ENCODE results near the gene CSNK1D. TPM values are rescaled to one million over a fixed set of nuclear protein-coding genes. Genes with fewer than 3 reads are reported as not detected.

CSNK1D gene
- total RNA-seq, 1 donor from 2014 or later, result 150 TPM

DNA sequence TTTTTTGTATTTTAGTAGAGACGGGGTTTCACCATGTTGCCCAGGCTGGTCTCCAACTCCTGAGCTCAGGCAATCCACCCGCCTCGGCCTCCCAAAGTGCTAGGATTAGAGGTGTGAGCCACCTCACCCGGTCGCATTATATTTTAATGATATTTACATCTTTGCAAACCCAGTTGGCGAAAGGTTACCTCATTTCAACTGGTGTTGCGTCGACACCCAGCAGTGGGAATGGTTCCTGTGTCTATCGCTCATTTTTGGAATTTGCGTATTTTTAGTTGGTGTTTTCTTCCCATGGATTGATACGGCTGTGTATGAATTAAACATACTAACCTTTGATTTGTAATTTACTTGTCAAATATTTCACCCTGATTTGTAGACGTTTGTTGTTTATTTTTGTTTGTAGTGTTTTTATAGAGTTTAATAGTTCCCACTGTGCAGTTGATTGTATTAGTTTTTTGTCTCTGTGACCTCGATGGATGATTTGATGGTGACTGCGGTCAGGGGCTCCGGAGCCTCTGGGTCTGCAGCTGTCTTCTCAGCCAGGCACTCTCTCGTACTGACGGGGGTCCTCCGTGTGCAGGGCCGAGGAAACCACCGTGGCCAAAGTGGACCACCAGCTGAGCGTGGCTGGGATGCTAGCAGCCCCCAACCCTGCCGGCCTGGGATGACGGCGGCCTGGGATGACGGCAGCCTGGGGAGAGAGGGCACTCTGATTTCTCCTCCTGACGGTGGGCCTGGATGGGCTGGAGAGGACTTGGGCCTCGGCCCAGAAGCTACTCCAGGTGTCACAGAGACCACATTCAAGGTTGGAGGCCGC is 39.9 kb upstream of the CSNK1D start:
- Histone ChIP-seq H3K36me3 (no peaks in the 10 kb centered on the region), H3K27ac (no peak overlapping the region), H3K27me3 (peaks cover 36% of the 10 kb centered on the region), H3K4me3 (no peak overlapping the region), H3K4me1 (peaks cover 10% of the 10 kb centered on the region), H3K9me3 (no peaks in the 10 kb centered on the region)
- intact Hi-C loops (cut with DNase I), result no loop called here
- DNase-seq (no peak), ATAC-seq (no peak)
- no peak for TF ChIP-seq CTCF (IDR thresholded peaks at IDR 0.05)

DNA sequence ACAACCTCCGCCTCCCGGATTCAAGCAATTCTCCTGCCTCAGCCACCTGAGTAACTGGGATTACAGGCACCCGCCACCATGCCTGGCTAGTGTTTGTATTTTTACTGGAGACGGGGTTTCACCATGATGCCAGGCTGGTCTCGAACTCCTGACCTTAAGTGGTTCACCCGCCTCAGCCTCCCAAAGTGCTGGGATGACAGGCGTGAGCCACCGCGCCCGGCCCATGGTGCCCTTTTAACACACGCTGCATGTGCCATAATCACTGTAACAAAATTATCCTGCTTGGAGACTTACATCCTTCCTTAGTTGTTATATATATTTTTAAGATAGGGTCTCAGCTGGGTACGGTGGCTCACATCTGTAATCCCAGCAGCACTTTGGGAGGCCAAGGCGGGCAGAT is 38.5 kb upstream of the CSNK1D start:
- no peaks in the 10 kb centered on the region for H3K9me3 ChIP-seq
- no peak for TF ChIP-seq CTCF (IDR thresholded peaks at IDR 0.05)
- ATAC-seq (no peak), DNase-seq (no peak)
- no peak overlapping the region for H3K27ac ChIP-seq
- H3K36me3 ChIP-seq, result no peaks in the 10 kb centered on the region
- no peak overlapping the region for H3K4me3 ChIP-seq
- peaks cover 10% of the 10 kb centered on the region for H3K4me1 ChIP-seq
- intact Hi-C loops (cut with DNase I), result no loop called here
- peaks cover 36% of the 10 kb centered on the region for H3K27me3 ChIP-seq

DNA sequence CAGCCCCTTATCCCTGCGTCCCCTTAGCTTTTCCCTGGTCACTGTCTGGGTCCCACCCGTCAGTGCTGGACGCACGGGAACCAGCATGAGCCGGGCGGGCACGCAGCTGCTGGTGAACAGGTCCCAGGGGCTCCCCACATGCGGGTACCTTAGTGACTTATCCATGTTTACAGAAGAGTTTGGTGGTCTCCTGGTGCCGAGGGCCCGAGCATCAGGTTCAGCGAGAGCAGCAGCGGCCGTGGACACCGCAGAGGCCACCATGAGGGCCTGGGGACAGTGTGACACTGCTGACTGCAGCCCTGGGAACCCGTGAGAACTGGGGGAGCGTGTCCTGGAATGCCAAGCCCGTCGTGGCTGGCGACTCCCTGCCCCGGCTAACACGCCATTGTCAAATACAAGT is 37.4 kb upstream of the CSNK1D start:
- Histone ChIP-seq H3K4me3 (no peak overlapping the region), H3K4me1 (peaks cover 6% of the 10 kb centered on the region), H3K36me3 (no peaks in the 10 kb centered on the region), H3K9me3 (no peaks in the 10 kb centered on the region), H3K27ac (no peak overlapping the region), H3K27me3 (peaks cover 34% of the 10 kb centered on the region)
- DNase-seq, result no peak
- intact Hi-C loops (cut with DNase I), result no loop called here
- no peak for ATAC-seq
- no peak for TF ChIP-seq CTCF (IDR thresholded peaks at IDR 0.05)

- Histone ChIP-seq H3K9me3 (no peaks in the 10 kb centered on the region), H3K4me1 (no peaks in the 10 kb centered on the region), H3K4me3 (no peak overlapping the region), H3K36me3 (no peaks in the 10 kb centered on the region), H3K27me3 (peaks cover 24% of the 10 kb centered on the region), H3K27ac (no peak overlapping the region)
- no peak for TF ChIP-seq CTCF (IDR thresholded peaks at IDR 0.05)
- ATAC-seq, result no peak
- no peak for DNase-seq
- intact Hi-C loops (cut with DNase I), result no loop called here
Observed at GRCh38 chr17:82309656-82310570, 36.4 kb upstream of the CSNK1D start.

DNA sequence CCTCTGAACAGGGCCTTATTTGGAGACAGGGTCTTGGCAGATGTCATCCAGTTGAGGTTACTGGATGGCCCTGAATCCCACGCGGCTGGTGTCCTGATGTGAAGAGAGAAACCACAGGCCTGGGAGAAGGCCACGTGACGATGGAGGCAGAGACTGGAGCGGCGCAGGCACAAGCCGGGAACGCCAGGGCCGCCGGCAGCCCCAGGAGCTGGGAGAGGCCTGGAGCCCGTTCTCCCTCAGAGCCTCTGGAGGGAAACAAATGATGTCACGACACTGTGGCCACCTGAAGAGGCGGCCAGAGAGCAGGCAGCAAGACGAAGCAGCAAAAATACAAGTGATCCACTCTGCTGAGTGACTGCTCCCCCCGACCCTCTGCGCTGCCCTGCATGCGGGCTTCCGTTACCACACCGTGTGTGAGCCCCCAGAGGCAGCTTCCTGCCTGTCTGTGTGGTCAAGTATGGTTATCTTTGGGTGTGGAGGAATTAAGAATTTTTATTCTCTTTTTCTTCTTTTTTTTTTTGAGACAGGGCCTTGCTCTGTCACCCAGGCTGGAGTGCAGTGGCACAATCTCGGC is 32.3 kb upstream of the CSNK1D start:
- Histone ChIP-seq H3K27me3 (peaks cover 7% of the 10 kb centered on the region), H3K9me3 (no peaks in the 10 kb centered on the region), H3K4me3 (no peak overlapping the region), H3K4me1 (peaks cover 5% of the 10 kb centered on the region), H3K27ac (no peak overlapping the region), H3K36me3 (no peaks in the 10 kb centered on the region)
- no peak for ATAC-seq
- intact Hi-C loops (cut with DNase I), result no loop called here
- no peak for DNase-seq
- no peak for TF ChIP-seq CTCF (IDR thresholded peaks at IDR 0.05)
